OCI-LY3 (cell line): ENCODE results near the gene CLCN1.

Source experiments
- CTCF ChIP-seq: fragments of 200-600, 300-600 bp; sonication (generic); IDR thresholded peaks from 2 replicates; pipeline ENCODE4 v1.5.1; 2014; ENCODE audit warnings: antibody characterized with exemption, low read length, low read depth
- EZH2phosphoT487 ChIP-seq: fragments of 200-600 bp; shearing (Covaris generic); IDR thresholded peaks from 2 replicates; pipeline ENCODE4 v1.6.1; 2018; ENCODE audit warnings: antibody characterized with exemption, mixed run types, low read depth

GRCh38 chr7:143320620-143321019, 4.7 kb downstream of the CLCN1 start:
- TF ChIP-seq CTCF (no peak), EZH2phosphoT487 (no peak)
